Heart right ventricle (tissue), 16 donors: ENCODE results near the gene TMTC2. TPM values are rescaled to one million over a fixed set of nuclear protein-coding genes. Genes with fewer than 3 reads are reported as not detected.
A peak's percentile ranks its signal among the peaks of the same experiment; 100 is the strongest.

Experiments
- ATAC-seq, 8 donors: fragments of 200-7000 bp; cut with Tn5 transposase; one replicate each; pipeline ENCODE4 v1.9.1; 2020; ENCODE audit warnings: mild to moderate bottlenecking in 8 of 8, moderate library complexity in 8 of 8, moderate number of reproducible peaks in 1 of 8
- DNase-seq, 2 donors: peaks; one replicate each; pipeline ENCODE4 v3.0.0-alpha.2; 2020
- H3K27ac ChIP-seq, 10 donors: fragments of 200-600 bp; sonication (generic) in 2 of 10; one replicate each; pipeline versions ENCODE4 v1.5.0 to v1.8.0; 2020 to 2022; ENCODE audit warnings: mild to moderate bottlenecking in 3 of 10
- H3K27me3 ChIP-seq, 7 donors: fragments of 200-600 bp; one replicate each; pipeline ENCODE4 v1.8.0; 2021 to 2022; ENCODE audit warnings: mild to moderate bottlenecking in 2 of 7
- H3K36me3 ChIP-seq, 9 donors: fragments of 200-600 bp; sonication (generic) in 1 of 9; one replicate each; pipeline versions ENCODE4 v1.5.0 to v1.8.0; 2020 to 2022; ENCODE audit warnings: mild to moderate bottlenecking in 2 of 9
- H3K4me1 ChIP-seq, 9 donors: fragments of 200-600 bp; sonication (generic) in 1 of 9; one replicate each; pipeline versions ENCODE4 v1.5.0 to v1.8.0; 2020 to 2022; ENCODE audit warnings: mild to moderate bottlenecking in 4 of 9
- H3K4me3 ChIP-seq, 10 donors: fragments of 200-600 bp; sonication (generic) in 2 of 10; one replicate each; pipeline versions ENCODE4 v1.5.0 to v1.8.0; 2020 to 2022; ENCODE audit warnings: mild to moderate bottlenecking in 7 of 10, moderate library complexity in 2 of 10
- H3K9me3 ChIP-seq, 11 donors: fragments of 200-600 bp in 10 of 11; sonication (generic) in 2 of 11; one replicate each; pipeline versions ENCODE4 v1.5.0 to v1.8.0; 2013 to 2022; ENCODE audit warnings: mild to moderate bottlenecking in 2 of 11, control low read depth in 1 of 11, moderate library complexity in 1 of 11
- CTCF ChIP-seq, 9 donors: fragments of 200-600 bp; sonication (generic) in 2 of 9; IDR thresholded peaks; one replicate each; pipeline versions ENCODE4 v1.5.0 to v1.8.0; 2021 to 2022; ENCODE audit warnings: antibody characterized with exemption in 9 of 9, mild to moderate bottlenecking in 5 of 9, moderate library complexity in 1 of 9
- WGBS, 2 donors: extraction: QIAGEN DNeasy Blood & Tissue Kit; methylation state at CpG; one replicate each; pipeline ENCODE4 v1.1.7; 2013; ENCODE audit warnings: inconsistent platforms in 1 of 2; 5-methylcytosine and 5-hydroxymethylcytosine counted together
- intact Hi-C, 10 donors: fragments of 100-400 bp; cut with DNase I; formaldehyde crosslinking; loops; one replicate each; pipeline versions ENCODE4 v1.11.1 to v1.14.2; 2022
- polyA plus RNA-seq, 2 donors: library from polyadenylated mRNA; stranded (reverse); fragments of 200-250 nt; gene quantifications; one replicate each; pipeline ENCODE4 v1.2.3, GENCODE V29; 2013
- total RNA-seq, 10 donors: library from RNA; stranded (reverse); fragmentation: NEBNext Ultra II Directional in 3 of 10; extraction: Animal tissue kit (Norgen Biotek cat#: 25700) in 3 of 10; gene quantifications; one replicate each; pipeline versions ENCODE4 v1.2.1 to v1.2.4, GENCODE V29; 2021 to 2023
- donor health status: Arrhythmogenic right ventricular cardiomyopathy.
- donor health status: ischemic (EF 13 %, LVEDD 7.1; RV severe dilation, severe dysfunction).
- donor health status: healthy with polysubstance abuse.
- donor health status: DM: no; HTN: yes; CAD: no.
- donor health status: DM: no; HTN: no; CAD: no.
- donor health status: ischemic (EF 25% LVEDD 6.9; RV normal size, moderate dysfunction).
- donor health status: ischemic (EF 25% LVEDD 5.7; RV mildly dilated, moderate dysfunction).
- donor health status: healthy.
- donor health status: DM: yes; HTN: yes; CAD: no.
- donor health status: Ischemic cardiomyopathy.
- donor health status: ischemic (EF 35%, LVEDD 5.7; RV mildly dilated, moderate dysfunction).
- donor health status: nonischemic (EF 11% LVEDD 7.7; RV severe dilation, severe dysfunction).
- donor health status: DM: yes; HTN: yes; CAD: no.
- donor health status: PGD.
- donor health status: ischemic (EF 29% LVEDD 5.4; RV normal size, mild dysfunction).
- donor health status: nonischemic (EF 23%, LVEDD 6.1; RV moderate dilation, normal function).

Gene TMTC2
- total and polyA plus RNA-seq, 12 donors = 1.6 to 4.4 (median 2.6) TPM

DNA sequence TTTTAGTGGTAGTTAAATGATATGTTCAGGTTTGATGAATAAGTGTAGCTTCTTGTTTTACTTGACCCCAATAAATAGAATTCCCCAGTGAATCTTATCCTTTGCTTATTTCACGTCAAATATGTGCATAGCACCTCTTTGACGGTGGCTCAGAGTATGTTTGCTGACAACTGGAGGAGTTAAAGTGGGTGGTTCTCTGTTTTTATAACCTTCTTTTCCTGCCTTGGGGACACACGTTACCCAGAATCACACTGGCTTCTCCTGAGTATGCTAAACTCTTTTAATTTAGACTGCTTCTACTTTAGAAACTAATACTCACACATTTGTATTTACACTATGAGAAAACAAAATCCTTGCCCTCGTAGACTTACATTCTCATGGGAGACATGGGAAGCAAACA is 62.3 kb downstream of the TMTC2 start:
- ATAC-seq = no peak
- 66 to 71% methylated on average over 4 of the region's 4 CpGs for WGBS, 2 donors
- Histone ChIP-seq H3K9me3 (no peaks in the 10 kb centered on the region), H3K4me3 (no peak overlapping the region), H3K36me3 (no peaks in the 10 kb centered on the region), H3K4me1 (peaks cover 0 to 6% (median 0%) of the 10 kb centered on the region in 9 donors), H3K27me3 (no peaks in the 10 kb centered on the region), H3K27ac (no peak overlapping the region)
- DNase-seq = no peak
- TF ChIP-seq CTCF (IDR thresholded peaks at IDR 0.05) = no peak
- intact Hi-C loops = no loop called here

DNA sequence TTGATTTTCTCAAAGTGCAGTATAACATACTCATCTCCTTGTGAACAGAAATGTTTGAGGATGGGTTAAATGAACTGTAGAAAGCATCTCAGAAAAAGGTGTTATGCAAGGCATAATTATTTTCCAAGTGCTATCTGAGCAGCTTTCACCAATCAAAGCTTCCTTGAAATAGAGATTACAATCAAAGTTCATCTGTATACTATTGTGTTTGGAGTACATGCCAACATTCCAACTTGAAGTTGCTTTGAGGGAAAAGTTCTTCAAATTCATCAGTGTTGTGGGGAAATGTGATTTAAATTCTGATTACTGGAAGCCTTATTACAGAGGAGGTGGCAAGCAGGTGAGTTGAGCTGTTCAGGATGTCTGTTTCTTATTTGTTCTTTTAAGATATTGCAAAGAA is 68.2 kb downstream of the TMTC2 start:
- DNase-seq (no peak), ATAC-seq (no peak)
- H3K9me3 ChIP-seq = no peaks in the 10 kb centered on the region
- peaks cover 0 to 26% (median 6%) of the 10 kb centered on the region in 9 donors for H3K4me1 ChIP-seq
- no peak for TF ChIP-seq CTCF (IDR thresholded peaks at IDR 0.05)
- intact Hi-C loops = no loop called here
- no peak overlapping the region for H3K27ac ChIP-seq
- H3K4me3 ChIP-seq = no peak overlapping the region
- H3K36me3 ChIP-seq = no peaks in the 10 kb centered on the region
- H3K27me3 ChIP-seq = no peaks in the 10 kb centered on the region

DNA sequence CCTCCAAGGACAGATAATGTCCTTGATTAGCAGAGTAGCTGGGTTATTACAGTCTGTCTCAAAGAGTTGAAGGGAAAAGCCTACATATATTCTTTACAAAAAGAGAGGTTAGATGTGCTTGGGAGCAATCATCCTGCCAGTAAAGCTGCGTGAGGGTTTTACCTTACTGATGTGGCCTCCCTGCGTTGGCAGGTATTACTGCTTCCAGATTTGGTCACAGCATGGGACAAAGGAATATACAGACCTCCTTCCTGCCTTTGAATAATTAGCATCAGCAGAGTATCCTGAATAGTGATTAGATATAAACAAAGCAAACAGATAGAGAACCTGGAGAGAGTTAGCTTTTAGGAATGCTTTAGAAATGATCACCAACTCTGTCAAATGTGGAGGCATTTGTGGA is 69.6 kb downstream of the TMTC2 start:
- Histone ChIP-seq H3K4me3 (no peak overlapping the region), H3K27ac (peak overlapping the region in 1 of 10 donors; percentile 1), H3K27me3 (no peaks in the 10 kb centered on the region), H3K4me1 (peaks cover 0 to 26% (median 6%) of the 10 kb centered on the region in 9 donors), H3K9me3 (no peaks in the 10 kb centered on the region), H3K36me3 (no peaks in the 10 kb centered on the region)
- 52 to 69% methylated on average over 2 of the region's 2 CpGs for WGBS, 2 donors
- TF ChIP-seq CTCF (IDR thresholded peaks at IDR 0.05) = no peak
- ATAC-seq = no peak
- DNase-seq = no peak
- intact Hi-C loops = no loop called here

- DNase-seq = no peak
- H3K27ac ChIP-seq = peak overlapping the region in 1 of 10 donors; percentile 1
- 64 to 73% methylated on average over 1 of the region's 1 CpG for WGBS, 2 donors
- no peak for ATAC-seq
- no peak overlapping the region for H3K4me3 ChIP-seq
- no peaks in the 10 kb centered on the region for H3K27me3 ChIP-seq
- peaks cover 0 to 26% (median 6%) of the 10 kb centered on the region in 9 donors for H3K4me1 ChIP-seq
- no peaks in the 10 kb centered on the region for H3K36me3 ChIP-seq
- intact Hi-C loops = no loop called here
- no peaks in the 10 kb centered on the region for H3K9me3 ChIP-seq
- TF ChIP-seq CTCF (IDR thresholded peaks at IDR 0.05) = no peak
These were observed 70.4 kb downstream of the TMTC2 start for GRCh38 chr12:82757059-82757458.
